Nephron (organoid): Measurements from ENCODE around the gene ZC3H12C.

Experiments
- H3K27ac Mint-ChIP-seq, 3 experiments: 2 replicates each; pipeline ENCODE4 v1.8.0; 2020; ENCODE audit warnings: mixed read lengths in 3 of 3, mild to moderate bottlenecking in 2 of 3, moderate library complexity in 1 of 3
- H3K27me3 Mint-ChIP-seq: 2 replicates; pipeline ENCODE4 v1.8.0; 2021; ENCODE audit warnings: low read depth, mild to moderate bottlenecking, moderate library complexity, mixed read lengths
- H3K36me3 Mint-ChIP-seq: 2 replicates; pipeline ENCODE4 v1.8.0; 2020; ENCODE audit warnings: low read depth, mixed read lengths
- H3K4me1 Mint-ChIP-seq: 2 replicates; pipeline ENCODE4 v1.8.0; 2020; ENCODE audit warnings: mixed read lengths
- H3K4me3 Mint-ChIP-seq, 3 experiments: 2 replicates each; pipeline ENCODE4 v1.8.0; 2020; ENCODE audit warnings: mild to moderate bottlenecking in 3 of 3, mixed read lengths in 3 of 3, moderate library complexity in 2 of 3
- H3K9me3 Mint-ChIP-seq: 2 replicates; pipeline ENCODE4 v1.8.0; 2020; ENCODE audit warnings: mixed read lengths
- TF ChIP-seq, protein P1 (sequence below), 3 experiments: fragments of 200-600 bp; sonication (generic); IDR thresholded peaks; one replicate each; pipeline ENCODE4 v1.5.0; 2021; ENCODE audit warnings: antibody characterized with exemption in 3 of 3; ENCODE audit not compliant: unreplicated experiment in 3 of 3

Gene ZC3H12C

GRCh38 chr11:110092515-110093406 is at the start of gene ZC3H12C:
Gene ZC3H12C, plus strand, starts transcription at chr11:110093392. Its CDS starts 20 bp downstream, at chr11:110093412.
- TF ChIP-seq, protein P1, sequence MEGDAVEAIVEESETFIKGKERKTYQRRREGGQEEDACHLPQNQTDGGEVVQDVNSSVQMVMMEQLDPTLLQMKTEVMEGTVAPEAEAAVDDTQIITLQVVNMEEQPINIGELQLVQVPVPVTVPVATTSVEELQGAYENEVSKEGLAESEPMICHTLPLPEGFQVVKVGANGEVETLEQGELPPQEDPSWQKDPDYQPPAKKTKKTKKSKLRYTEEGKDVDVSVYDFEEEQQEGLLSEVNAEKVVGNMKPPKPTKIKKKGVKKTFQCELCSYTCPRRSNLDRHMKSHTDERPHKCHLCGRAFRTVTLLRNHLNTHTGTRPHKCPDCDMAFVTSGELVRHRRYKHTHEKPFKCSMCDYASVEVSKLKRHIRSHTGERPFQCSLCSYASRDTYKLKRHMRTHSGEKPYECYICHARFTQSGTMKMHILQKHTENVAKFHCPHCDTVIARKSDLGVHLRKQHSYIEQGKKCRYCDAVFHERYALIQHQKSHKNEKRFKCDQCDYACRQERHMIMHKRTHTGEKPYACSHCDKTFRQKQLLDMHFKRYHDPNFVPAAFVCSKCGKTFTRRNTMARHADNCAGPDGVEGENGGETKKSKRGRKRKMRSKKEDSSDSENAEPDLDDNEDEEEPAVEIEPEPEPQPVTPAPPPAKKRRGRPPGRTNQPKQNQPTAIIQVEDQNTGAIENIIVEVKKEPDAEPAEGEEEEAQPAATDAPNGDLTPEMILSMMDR (IDR thresholded peaks at IDR 0.05; ENCODE audit: unreplicated experiment in 3 of 3), result peak; percentile 26 to 44 (median 41)
- Mint-ChIP-seq H3K36me3 (no peaks in the 10 kb centered on the region), H3K4me3 (peak within 1 kb of the TSS; percentile 90 to 98 (median 92)), H3K4me1 (peaks cover 25% of the 10 kb centered on the region), H3K27me3 (peaks cover 10% of the 10 kb centered on the region), H3K9me3 (no peaks in the 10 kb centered on the region), H3K27ac (peak within 1 kb of the TSS; percentile 98)

DNA sequence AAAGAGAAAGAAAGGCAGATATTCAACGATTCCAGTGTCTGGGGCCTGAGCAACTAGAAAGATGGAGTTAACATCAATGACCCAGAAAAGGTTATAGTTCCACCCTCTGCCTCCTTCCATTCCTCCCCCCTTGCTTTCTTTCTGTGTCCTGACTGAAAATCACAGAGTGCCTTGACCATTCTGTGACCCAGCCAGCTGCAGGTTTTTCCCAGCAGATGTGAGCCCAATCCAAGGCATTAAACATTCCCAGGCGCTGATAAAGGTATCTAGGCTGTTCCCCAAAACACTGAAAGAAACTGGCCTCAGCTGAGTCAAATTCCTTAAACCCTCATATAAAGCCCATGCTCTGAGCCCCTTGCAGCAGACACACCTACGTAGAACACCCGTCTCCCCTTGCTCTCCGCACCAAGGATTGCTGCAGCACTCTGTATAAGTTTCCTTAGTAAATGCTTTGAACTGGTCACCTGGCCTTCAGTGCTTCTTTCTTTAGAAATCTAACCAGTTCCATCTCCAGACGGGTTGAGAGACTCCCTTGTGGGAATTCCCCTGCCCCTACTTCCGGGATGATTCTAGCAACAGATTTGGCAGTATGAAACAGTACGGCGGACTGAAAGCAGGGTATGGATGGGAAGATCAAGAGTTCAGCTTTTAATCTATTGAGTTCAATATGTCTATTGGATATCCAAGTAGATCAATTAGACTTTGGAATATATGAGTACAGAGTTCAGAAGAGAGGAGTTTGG is 48.8 kb upstream of the ZC3H12C start:
- no peaks in the 10 kb centered on the region for H3K27me3 Mint-ChIP-seq
- no peaks in the 10 kb centered on the region for H3K9me3 Mint-ChIP-seq
- H3K4me1 Mint-ChIP-seq, result no peaks in the 10 kb centered on the region
- H3K36me3 Mint-ChIP-seq, result no peaks in the 10 kb centered on the region
- no peak overlapping the region for H3K4me3 Mint-ChIP-seq
- no peak overlapping the region for H3K27ac Mint-ChIP-seq
- TF ChIP-seq, protein P1 (IDR thresholded peaks at IDR 0.05; ENCODE audit: unreplicated experiment in 3 of 3), result no peak

DNA sequence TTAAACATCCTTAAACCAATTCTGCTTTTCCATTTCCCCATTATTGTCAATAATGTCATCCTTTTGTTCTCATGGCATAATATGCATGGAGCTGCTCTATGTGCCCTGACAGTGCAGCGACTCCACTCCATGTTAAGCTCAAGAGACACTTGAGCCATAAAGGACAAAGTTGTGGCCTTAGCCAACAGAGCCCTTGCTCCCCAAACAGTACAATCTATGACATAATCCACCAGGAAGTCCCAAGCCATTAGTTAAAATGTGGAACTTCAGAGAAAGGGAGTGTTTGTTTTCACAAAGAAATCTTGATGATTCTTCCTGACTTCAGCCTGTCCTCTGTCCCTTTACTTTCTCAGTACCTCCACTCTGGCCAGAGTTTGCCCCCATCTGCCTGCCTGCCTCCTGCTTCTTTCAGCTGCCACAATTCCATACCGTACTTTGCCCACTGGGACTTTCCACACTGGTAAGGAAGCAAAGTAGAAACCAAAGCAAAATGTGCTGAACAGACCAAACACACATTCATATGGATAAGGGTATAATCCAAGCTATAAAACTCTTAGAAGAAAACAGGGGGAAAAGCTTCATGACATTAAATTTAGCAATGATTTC is 46.3 kb upstream of the ZC3H12C start:
- Mint-ChIP-seq H3K27ac (no peak overlapping the region), H3K4me1 (no peaks in the 10 kb centered on the region), H3K27me3 (no peaks in the 10 kb centered on the region), H3K9me3 (no peaks in the 10 kb centered on the region), H3K36me3 (no peaks in the 10 kb centered on the region), H3K4me3 (no peak overlapping the region)
- TF ChIP-seq, protein P1 (IDR thresholded peaks at IDR 0.05; ENCODE audit: unreplicated experiment in 3 of 3), result no peak

GRCh38 chr11:110049501-110050200 is 43.5 kb upstream of the ZC3H12C start:
- no peaks in the 10 kb centered on the region for H3K4me1 Mint-ChIP-seq
- no peak overlapping the region for H3K4me3 Mint-ChIP-seq
- peaks cover 8% of the 10 kb centered on the region for H3K36me3 Mint-ChIP-seq
- H3K27ac Mint-ChIP-seq, result no peak overlapping the region
- H3K27me3 Mint-ChIP-seq, result no peaks in the 10 kb centered on the region
- TF ChIP-seq, protein P1 (IDR thresholded peaks at IDR 0.05; ENCODE audit: unreplicated experiment in 3 of 3), result no peak
- H3K9me3 Mint-ChIP-seq, result peaks cover 12% of the 10 kb centered on the region

GRCh38 chr11:110050201-110050506 is 43.0 kb upstream of the ZC3H12C start:
- Mint-ChIP-seq H3K36me3 (peaks cover 8% of the 10 kb centered on the region), H3K9me3 (peaks cover 12% of the 10 kb centered on the region), H3K4me1 (no peaks in the 10 kb centered on the region), H3K27ac (no peak overlapping the region), H3K4me3 (no peak overlapping the region), H3K27me3 (no peaks in the 10 kb centered on the region)
- TF ChIP-seq, protein P1 (IDR thresholded peaks at IDR 0.05; ENCODE audit: unreplicated experiment in 3 of 3), result no peak
